ENCODE results near the gene CLASP1.
"Not testable (repeated sequence)": the region's sequence is repeated elsewhere in the genome, so short reads cannot be mapped to it uniquely, and the experiment has no call there.

The CLASP1 gene

GRCh38 chr2:121335294-121336290, 313.7 kb downstream of the CLASP1 start:
- DNase-seq (ENCODE audit: low read depth): no peak

GRCh38 chr2:121334581-121335293, 314.5 kb downstream of the CLASP1 start:
- no peak for TF ChIP-seq CTCF (IDR thresholded peaks at IDR 0.05; ENCODE audit: control insufficient read depth, extremely low read depth, insufficient read depth)
- no peak overlapping the region for H3K4me3 ChIP-seq (ENCODE audit: low read depth, low read length)
- DNase-seq (ENCODE audit: low read depth): no peak

More at GRCh38 chr2:121335294-121336290, 313.7 kb downstream of the CLASP1 start:
- no peak overlapping the region for H3K4me3 ChIP-seq (ENCODE audit: low read depth, low read length)
- TF ChIP-seq CTCF (IDR thresholded peaks at IDR 0.05; ENCODE audit: control insufficient read depth, extremely low read depth, insufficient read depth): no peak

- no peak overlapping the region for H3K4me3 ChIP-seq (ENCODE audit: low read depth, low read length)
- no peak for DNase-seq (ENCODE audit: low read depth)
- no peak for TF ChIP-seq CTCF (IDR thresholded peaks at IDR 0.05; ENCODE audit: control insufficient read depth, extremely low read depth, insufficient read depth)
Measured at GRCh38 chr2:121333834-121334558, 315.3 kb downstream of the CLASP1 start.

- no peak overlapping the region for H3K4me3 ChIP-seq (ENCODE audit: low read depth, low read length)
- no peak for TF ChIP-seq CTCF (IDR thresholded peaks at IDR 0.05; ENCODE audit: control insufficient read depth, extremely low read depth, insufficient read depth)
- DNase-seq (ENCODE audit: low read depth): no peak
Measured at GRCh38 chr2:121333231-121333630, 316.0 kb downstream of the CLASP1 start.

GRCh38 chr2:121331324-121331723, 317.9 kb downstream of the CLASP1 start:
- not testable (repeated sequence) for DNase-seq (ENCODE audit: low read depth); H3K4me3 ChIP-seq (ENCODE audit: low read depth, low read length)

GRCh38 chr2:121330921-121331320, 318.3 kb downstream of the CLASP1 start:
- no peak overlapping the region for H3K4me3 ChIP-seq (ENCODE audit: low read depth, low read length)
- DNase-seq (ENCODE audit: low read depth): no peak
- TF ChIP-seq CTCF (IDR thresholded peaks at IDR 0.05; ENCODE audit: control insufficient read depth, extremely low read depth, insufficient read depth): no peak

GRCh38 chr2:121329786-121330185, 319.5 kb downstream of the CLASP1 start:
- no peak overlapping the region for H3K4me3 ChIP-seq (ENCODE audit: low read depth, low read length)
- DNase-seq (ENCODE audit: low read depth): no peak
- TF ChIP-seq CTCF (IDR thresholded peaks at IDR 0.05; ENCODE audit: control insufficient read depth, extremely low read depth, insufficient read depth): no peak

All from LNCaP clone FGC (cell line).